Skeletal muscle tissue (tissue), 4 donors: ENCODE results near the gene CDH12. TPM values are rescaled to one million over a fixed set of nuclear protein-coding genes. Genes with fewer than 3 reads are reported as not detected.

Source experiments
- H3K27ac ChIP-seq: one replicate; pipeline ENCODE4 v1.7.0; 2013; ENCODE audit warnings: mild to moderate bottlenecking, low read depth, low read length, inconsistent platforms
- H3K27me3 ChIP-seq, 3 donors: one replicate each; pipeline ENCODE4 v1.7.0; 2013; ENCODE audit warnings: low read length in 3 of 3; ENCODE audit not compliant: control insufficient read depth in 3 of 3, insufficient read depth in 3 of 3
- H3K36me3 ChIP-seq, 3 donors: one replicate each; pipeline ENCODE4 v1.7.0; 2013; ENCODE audit warnings: low read length in 3 of 3; ENCODE audit not compliant: control insufficient read depth in 3 of 3, insufficient read depth in 3 of 3
- H3K4me1 ChIP-seq, 3 donors: one replicate each; pipeline ENCODE4 v1.7.0; 2013; ENCODE audit warnings: low read length in 3 of 3, mild to moderate bottlenecking in 3 of 3; ENCODE audit not compliant: control insufficient read depth in 3 of 3, insufficient read depth in 3 of 3
- H3K4me3 ChIP-seq, 3 donors: one replicate each; pipeline ENCODE4 v1.7.0; 2013; ENCODE audit warnings: low read length in 3 of 3
- H3K9ac ChIP-seq, 3 donors: one replicate each; pipeline ENCODE4 v1.7.0; 2013; ENCODE audit warnings: low read length in 3 of 3, mild to moderate bottlenecking in 3 of 3, moderate library complexity in 2 of 3, low read depth in 1 of 3
- H3K9me3 ChIP-seq, 3 donors: one replicate each; pipeline ENCODE4 v1.7.0; 2013; ENCODE audit warnings: low read length in 3 of 3; ENCODE audit not compliant: control insufficient read depth in 3 of 3
- total RNA-seq: library from RNA; depleted of rRNA; stranded (reverse); fragments of >200 nt; gene quantifications from one replicate; pipeline ENCODE4 v1.2.3, GENCODE V29; 2014
- donor health status: Osteomylitis.

CDH12 gene
- total RNA-seq, 1 donor from 2014 or later, result 1.6 TPM

DNA sequence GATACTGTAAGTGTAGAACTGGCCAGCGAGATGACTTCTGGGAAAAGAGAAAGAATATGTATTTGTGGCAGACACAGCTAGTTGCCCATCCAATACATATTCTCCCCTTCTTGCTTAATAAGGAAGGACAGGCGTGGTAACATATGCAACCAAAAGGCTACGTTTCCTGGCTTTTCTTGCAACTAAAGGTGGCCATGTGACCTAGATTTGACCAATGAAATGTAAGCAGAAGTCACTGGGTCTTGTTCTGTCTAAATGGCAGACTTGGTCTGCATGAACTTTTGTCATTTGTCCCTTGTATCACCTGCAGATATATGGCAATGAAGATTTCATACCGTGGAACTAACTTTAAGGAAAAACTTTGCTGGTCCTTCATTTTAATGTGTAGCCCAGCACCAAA is 183.8 kb downstream of the CDH12 start:
- Histone ChIP-seq H3K4me1 (no peaks in the 10 kb centered on the region), H3K9me3 (no peaks in the 10 kb centered on the region), H3K9ac (no peak overlapping the region), H3K27me3 (no peaks in the 10 kb centered on the region), H3K36me3 (no peaks in the 10 kb centered on the region), H3K4me3 (no peak overlapping the region), H3K27ac (no peak overlapping the region)

DNA sequence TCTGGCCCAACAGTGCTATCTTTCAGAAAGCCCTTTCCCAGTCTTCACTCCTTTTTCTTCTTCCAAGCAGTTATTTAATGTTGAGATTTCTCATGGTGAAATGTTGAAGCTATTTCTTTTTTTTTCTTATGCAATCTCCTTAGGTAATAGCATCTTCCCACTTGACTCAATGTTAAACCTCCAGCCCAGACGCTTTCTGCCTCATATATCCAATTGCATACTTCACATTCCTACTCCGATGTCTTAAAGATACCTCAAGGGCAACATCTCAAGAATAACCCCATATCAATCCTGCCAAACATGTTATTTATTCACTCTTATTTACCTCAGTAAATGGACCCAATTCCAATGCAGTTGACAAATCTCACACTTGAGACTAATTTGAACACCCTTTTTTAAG is 187.3 kb downstream of the CDH12 start:
- H3K27me3 ChIP-seq, result no peaks in the 10 kb centered on the region
- no peaks in the 10 kb centered on the region for H3K36me3 ChIP-seq
- H3K9ac ChIP-seq, result no peak overlapping the region
- no peaks in the 10 kb centered on the region for H3K4me1 ChIP-seq
- no peak overlapping the region for H3K4me3 ChIP-seq
- H3K9me3 ChIP-seq, result no peaks in the 10 kb centered on the region
- H3K27ac ChIP-seq, result no peak overlapping the region

DNA sequence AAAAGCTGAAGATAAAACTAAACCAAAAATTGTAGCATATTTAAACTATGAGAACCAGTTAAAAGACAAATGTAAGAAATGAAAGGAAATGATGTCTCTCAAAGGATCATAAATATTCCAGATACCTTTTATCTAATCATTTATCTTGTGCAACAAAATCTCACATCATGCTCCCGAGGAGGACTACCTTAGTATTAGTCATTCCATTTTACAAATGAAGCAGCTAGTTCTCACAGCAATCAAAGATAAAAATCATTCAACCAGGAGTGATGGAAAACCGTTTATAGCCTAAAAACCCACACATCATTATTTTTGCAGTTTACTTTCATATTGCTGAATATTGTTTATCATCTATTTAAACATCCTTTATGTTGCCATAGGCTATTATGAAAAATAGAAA is 190.0 kb downstream of the CDH12 start:
- Histone ChIP-seq H3K9me3 (no peaks in the 10 kb centered on the region), H3K36me3 (no peaks in the 10 kb centered on the region), H3K27ac (no peak overlapping the region), H3K4me3 (no peak overlapping the region), H3K9ac (no peak overlapping the region), H3K4me1 (no peaks in the 10 kb centered on the region), H3K27me3 (no peaks in the 10 kb centered on the region)

DNA sequence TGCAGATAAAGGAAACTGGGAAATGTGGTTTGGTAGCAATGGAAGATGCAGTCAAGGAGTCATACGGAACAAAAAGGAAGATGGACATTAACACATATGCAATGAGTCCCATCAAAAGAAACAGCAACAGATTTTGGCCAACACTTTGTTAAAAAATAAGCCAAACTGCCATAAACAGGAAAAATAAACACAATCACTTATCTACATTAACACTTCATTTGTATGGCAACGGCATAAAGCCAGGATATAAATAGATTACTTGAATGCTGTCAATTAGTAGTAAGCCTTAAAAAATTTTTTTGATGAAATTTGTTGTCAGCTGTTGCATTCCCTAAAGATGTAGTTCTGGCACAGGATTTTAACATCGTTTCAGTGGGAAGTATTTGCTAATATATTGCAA is 190.8 kb downstream of the CDH12 start:
- no peak overlapping the region for H3K9ac ChIP-seq
- H3K27ac ChIP-seq, result no peak overlapping the region

DNA sequence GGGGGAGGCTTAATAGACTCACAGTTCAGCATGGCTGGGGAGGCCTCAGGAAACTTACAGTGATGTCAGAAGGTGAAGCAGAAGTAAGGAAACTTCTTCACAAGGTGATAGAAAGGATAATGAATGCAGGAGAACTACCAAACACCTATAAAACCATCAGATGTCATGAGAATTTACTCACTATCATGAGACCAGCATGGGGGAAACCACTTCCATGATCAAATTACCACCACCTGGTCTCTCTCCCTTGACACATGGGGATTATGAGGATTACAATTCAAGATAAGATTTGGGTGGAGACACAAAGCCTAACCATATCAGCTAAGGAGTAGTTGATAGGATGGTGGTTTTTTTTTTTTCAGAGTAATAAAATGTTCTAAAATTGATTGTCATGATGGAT is 201.8 kb downstream of the CDH12 start:
- no peaks in the 10 kb centered on the region for H3K27me3 ChIP-seq
- H3K4me3 ChIP-seq, result no peak overlapping the region
- H3K27ac ChIP-seq, result no peak overlapping the region
- no peak overlapping the region for H3K9ac ChIP-seq
- H3K9me3 ChIP-seq, result no peaks in the 10 kb centered on the region
- H3K36me3 ChIP-seq, result no peaks in the 10 kb centered on the region
- no peaks in the 10 kb centered on the region for H3K4me1 ChIP-seq

More for the DNA sequence above, 190.8 kb downstream of the CDH12 start:
- Histone ChIP-seq H3K4me1 (no peaks in the 10 kb centered on the region), H3K9me3 (no peaks in the 10 kb centered on the region), H3K4me3 (no peak overlapping the region), H3K27me3 (no peaks in the 10 kb centered on the region), H3K36me3 (no peaks in the 10 kb centered on the region)

DNA sequence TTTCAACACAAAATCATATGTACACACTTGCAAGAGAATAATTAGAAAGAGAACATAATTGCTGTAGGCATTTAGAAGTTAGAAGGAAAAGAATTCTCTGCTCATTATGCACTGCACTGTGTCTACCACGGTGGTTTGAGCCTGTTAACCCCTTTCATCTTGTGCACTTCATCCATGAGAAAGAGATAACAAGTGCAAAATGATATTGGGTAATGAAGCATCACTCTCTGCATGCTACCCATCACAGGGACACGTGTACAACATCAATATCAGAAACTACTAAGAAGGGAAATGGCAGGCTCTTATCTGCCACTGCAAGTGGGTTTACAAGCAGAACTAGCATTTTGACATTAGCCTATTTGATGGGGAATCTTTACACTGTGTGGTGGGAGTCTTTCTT is 202.6 kb downstream of the CDH12 start:
- no peaks in the 10 kb centered on the region for H3K4me1 ChIP-seq
- H3K9ac ChIP-seq, result no peak overlapping the region
- no peak overlapping the region for H3K27ac ChIP-seq
- H3K4me3 ChIP-seq, result no peak overlapping the region
- no peaks in the 10 kb centered on the region for H3K36me3 ChIP-seq
- no peaks in the 10 kb centered on the region for H3K9me3 ChIP-seq
- no peaks in the 10 kb centered on the region for H3K27me3 ChIP-seq

DNA sequence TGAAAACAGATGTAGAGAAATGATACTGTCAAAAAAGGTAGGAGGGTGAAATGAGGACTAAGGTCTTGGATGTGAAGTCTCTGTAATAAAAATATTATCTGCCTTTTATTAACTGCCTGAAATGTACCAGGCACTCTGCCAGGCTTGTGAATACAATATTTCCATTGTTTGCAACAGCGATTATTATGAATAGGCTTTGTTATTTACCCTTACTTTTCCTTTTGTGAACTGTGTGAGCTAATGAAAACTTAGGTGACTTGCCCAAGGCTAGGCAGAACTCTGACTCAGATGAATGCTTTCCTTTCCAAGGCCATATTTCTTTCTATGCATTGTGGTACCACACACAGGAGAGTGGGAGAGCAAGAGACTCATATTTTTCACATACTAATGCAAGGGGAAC is 204.1 kb downstream of the CDH12 start:
- Histone ChIP-seq H3K4me3 (no peak overlapping the region), H3K27ac (no peak overlapping the region)

DNA sequence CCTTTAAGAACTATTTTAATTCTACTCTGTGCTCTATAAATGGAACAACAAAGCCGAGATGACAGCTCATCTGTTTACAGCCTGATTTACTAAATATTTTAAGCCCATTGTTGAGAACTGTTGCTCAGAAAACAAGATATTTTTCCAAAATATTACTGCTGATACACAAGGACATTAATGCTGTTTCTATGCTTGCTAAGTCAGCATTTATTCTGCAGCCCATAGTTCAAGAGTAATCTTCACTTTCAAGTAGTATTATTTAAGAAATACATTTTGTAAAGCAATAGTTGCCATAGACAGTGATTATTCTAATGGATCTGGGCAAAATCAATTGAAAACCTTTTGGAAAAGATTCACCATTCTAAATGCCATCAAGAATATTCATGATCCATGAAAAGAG is 208.3 kb downstream of the CDH12 start:
- Histone ChIP-seq H3K4me3 (no peak overlapping the region), H3K27ac (no peak overlapping the region), H3K9me3 (no peaks in the 10 kb centered on the region), H3K4me1 (no peaks in the 10 kb centered on the region), H3K27me3 (no peaks in the 10 kb centered on the region), H3K9ac (no peak overlapping the region), H3K36me3 (no peaks in the 10 kb centered on the region)

More for the DNA sequence above, 204.1 kb downstream of the CDH12 start:
- Histone ChIP-seq H3K36me3 (no peaks in the 10 kb centered on the region), H3K4me1 (no peaks in the 10 kb centered on the region), H3K9ac (no peak overlapping the region), H3K27me3 (no peaks in the 10 kb centered on the region), H3K9me3 (no peaks in the 10 kb centered on the region)

DNA sequence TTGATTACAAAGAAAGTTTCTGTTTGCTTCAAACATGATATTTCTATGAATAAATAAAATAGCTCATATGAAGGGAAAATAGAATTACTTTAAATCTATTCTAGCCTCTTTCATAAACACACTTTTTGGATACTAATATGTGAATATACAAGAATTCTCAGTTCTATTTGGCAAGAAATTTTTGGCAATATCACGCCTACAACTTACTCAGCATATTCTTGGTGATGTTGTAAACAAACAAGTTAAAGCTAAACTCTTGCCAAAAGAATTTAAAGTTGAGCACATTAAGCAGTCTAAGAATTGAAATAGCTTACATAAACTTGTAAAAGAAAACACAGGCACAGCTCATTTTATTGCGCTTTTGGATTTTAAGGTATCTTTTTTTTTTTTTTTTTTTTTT is 209.8 kb downstream of the CDH12 start:
- no peaks in the 10 kb centered on the region for H3K36me3 ChIP-seq
- H3K27me3 ChIP-seq, result no peaks in the 10 kb centered on the region
- no peak overlapping the region for H3K4me3 ChIP-seq
- H3K27ac ChIP-seq, result no peak overlapping the region
- H3K4me1 ChIP-seq, result no peaks in the 10 kb centered on the region
- no peaks in the 10 kb centered on the region for H3K9me3 ChIP-seq
- no peak overlapping the region for H3K9ac ChIP-seq

DNA sequence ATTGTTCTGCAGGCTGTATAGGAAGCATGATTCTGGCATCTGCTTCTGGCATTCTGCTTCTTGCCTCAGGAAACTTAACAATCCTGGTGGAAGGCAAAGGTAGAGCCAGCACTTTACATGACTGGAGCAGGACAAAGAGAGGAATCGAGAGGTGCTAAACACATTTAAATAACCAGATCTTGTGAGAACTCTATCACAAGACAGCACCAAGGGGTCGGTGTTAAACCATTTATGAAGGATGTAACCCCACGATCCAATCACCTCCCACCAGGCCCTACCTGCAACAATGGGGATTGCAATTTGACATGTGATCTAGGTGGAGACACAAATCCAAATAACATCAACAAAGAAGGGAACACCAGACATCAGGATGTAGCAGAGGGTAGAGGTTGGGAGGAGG is 221.5 kb downstream of the CDH12 start:
- H3K4me3 ChIP-seq, result no peak overlapping the region
- no peaks in the 10 kb centered on the region for H3K9me3 ChIP-seq
- H3K36me3 ChIP-seq, result no peaks in the 10 kb centered on the region
- H3K4me1 ChIP-seq, result no peaks in the 10 kb centered on the region
- no peaks in the 10 kb centered on the region for H3K27me3 ChIP-seq
- H3K9ac ChIP-seq, result no peak overlapping the region
- no peak overlapping the region for H3K27ac ChIP-seq

DNA sequence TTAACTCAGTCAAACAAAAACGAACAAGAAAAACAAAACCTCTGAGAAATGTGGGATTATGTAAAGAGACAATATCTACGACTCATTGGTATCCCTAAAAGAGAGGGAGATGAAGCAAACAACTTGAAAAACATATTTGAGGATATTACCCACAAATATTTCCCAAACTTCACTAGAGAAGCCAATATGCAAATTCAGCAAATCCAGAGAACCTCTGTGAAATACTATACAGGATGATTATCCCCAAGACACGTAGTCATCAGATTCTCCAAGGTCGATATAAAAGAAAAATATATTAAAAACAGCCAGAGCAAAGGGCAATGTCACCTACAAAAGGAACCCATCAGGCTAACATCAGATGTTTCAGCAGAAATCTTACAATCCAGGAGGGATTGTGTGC is 226.1 kb downstream of the CDH12 start:
- Histone ChIP-seq H3K4me1 (no peaks in the 10 kb centered on the region), H3K9me3 (no peaks in the 10 kb centered on the region), H3K4me3 (no peak overlapping the region), H3K27ac (no peak overlapping the region), H3K27me3 (no peaks in the 10 kb centered on the region), H3K36me3 (no peaks in the 10 kb centered on the region), H3K9ac (no peak overlapping the region)
